Kidney (tissue), 14 donors: ENCODE data around the gene GRK2. TPM values are rescaled to one million over a fixed set of nuclear protein-coding genes. Genes with fewer than 3 reads are reported as not detected.

ENCODE experiments used
- DNase-seq, 5 donors: peaks; one replicate each; pipeline ENCODE4 v3.0.0-alpha.2; 2013 to 2020
- FAIRE-seq: peaks from 2 replicates; lab custom pipeline; 2012; peaks lifted over from hg19 to GRCh38; lab: Jason Lieb, UNC
- H3K27ac ChIP-seq, 2 donors: one replicate each; pipeline ENCODE4 v1.7.0; 2013; ENCODE audit warnings: low read depth in 2 of 2, low read length in 2 of 2, inconsistent platforms in 1 of 2
- H3K27me3 ChIP-seq: one replicate; pipeline ENCODE4 v1.7.1; 2013; ENCODE audit warnings: low read length, inconsistent platforms; ENCODE audit not compliant: control insufficient read depth, insufficient read depth
- H3K36me3 ChIP-seq, 3 donors: one replicate each; pipeline versions ENCODE4 v1.7.0 to v1.7.1; 2013; ENCODE audit warnings: low read length in 3 of 3, control low read depth in 1 of 3, inconsistent platforms in 1 of 3; ENCODE audit not compliant: insufficient read depth in 3 of 3, control insufficient read depth in 2 of 3
- H3K4me1 ChIP-seq, 3 donors: one replicate each; pipeline versions ENCODE4 v1.7.0 to v1.7.1; 2013; ENCODE audit warnings: low read length in 3 of 3, inconsistent platforms in 1 of 3, low read depth in 1 of 3; ENCODE audit not compliant: control insufficient read depth in 2 of 3, insufficient read depth in 2 of 3
- H3K4me3 ChIP-seq, 3 donors: one replicate each; pipeline versions ENCODE4 v1.7.0 to v1.8.1; 2013; ENCODE audit warnings: low read length in 3 of 3, control low read depth in 1 of 3, inconsistent platforms in 1 of 3
- H3K9ac ChIP-seq, 3 donors: one replicate each; pipeline versions ENCODE4 v1.7.0 to v1.7.1; 2013; ENCODE audit warnings: low read length in 3 of 3, control low read depth in 1 of 3, inconsistent platforms in 1 of 3
- H3K9me3 ChIP-seq, 3 donors: one replicate each; pipeline versions ENCODE4 v1.7.0 to v1.7.1; 2013; ENCODE audit warnings: low read length in 3 of 3, control low read depth in 1 of 3, inconsistent platforms in 1 of 3; ENCODE audit not compliant: control insufficient read depth in 2 of 3, insufficient read depth in 1 of 3
- intact Hi-C: fragments of 100-400 bp; cut with DNase I; formaldehyde crosslinking; loops from one replicate; pipeline ENCODE4 v1.11.1; 2022
- polyA plus RNA-seq: library from polyadenylated mRNA; stranded (reverse); fragments of 350-450 nt; fragmentation: Illumina TruSeq; extraction: RNeasy Lipid Tissue Mini Kit (QIAGEN cat#74804); gene quantifications from one replicate; pipeline ENCODE4 v1.2.3, GENCODE V29; 2014; ENCODE audit warnings: low read depth, low replicate concordance; ENCODE audit not compliant: insufficient read depth
- total RNA-seq: library from RNA; stranded (reverse); fragmentation: NEBNext Ultra II Directional; extraction: Animal tissue kit (Norgen Biotek cat#: 25700); gene quantifications from one replicate; pipeline ENCODE4 v1.2.1, GENCODE V29; 2021
- TF ChIP-seq, protein P1 (sequence below): IDR thresholded peaks from 3 replicates; pipeline ENCODE4 v1.5.1; 2012; ENCODE audit warnings: mild to moderate bottlenecking, moderate library complexity, borderline replicate concordance; ENCODE audit not compliant: insufficient read depth; ENCODE audit errors: extremely low read depth
- donor health status: control.
- donor health status: control.
- donor health status: control.
- donor health status: control.
- donor health status: control.
- donor health status: DM: yes; HTN: yes; CAD: no.
- donor health status: Normal renal cell carcinoma (clear cell type).

Gene GRK2
- total and polyA plus RNA-seq, 2 donors from 2014 or later: 28.2 to 80.8 TPM

DNA sequence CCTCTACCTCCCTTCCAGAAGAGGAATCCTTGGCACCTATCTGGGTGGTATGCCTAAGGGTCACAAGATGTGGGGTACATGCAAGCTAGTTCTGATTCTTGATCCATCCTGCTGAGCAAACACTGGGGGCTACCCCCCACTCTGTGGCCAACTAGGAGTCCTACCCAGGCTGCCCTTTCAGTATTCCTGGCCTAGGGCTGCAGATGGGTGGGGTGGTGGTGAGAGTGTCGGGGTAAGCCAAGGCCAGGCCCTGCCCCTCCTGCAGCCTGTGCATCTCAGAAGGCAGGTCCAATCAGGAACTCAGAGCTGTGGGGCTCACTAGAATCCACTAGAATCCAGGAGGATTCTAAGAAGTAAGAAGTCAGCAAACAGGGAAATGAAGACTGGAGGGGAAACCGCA, 47.9 kb downstream of the GRK2 start:
- Histone ChIP-seq H3K9me3 (no peaks in the 10 kb centered on the region), H3K27ac (no peak overlapping the region)
- intact Hi-C loops: no loop called here

DNA sequence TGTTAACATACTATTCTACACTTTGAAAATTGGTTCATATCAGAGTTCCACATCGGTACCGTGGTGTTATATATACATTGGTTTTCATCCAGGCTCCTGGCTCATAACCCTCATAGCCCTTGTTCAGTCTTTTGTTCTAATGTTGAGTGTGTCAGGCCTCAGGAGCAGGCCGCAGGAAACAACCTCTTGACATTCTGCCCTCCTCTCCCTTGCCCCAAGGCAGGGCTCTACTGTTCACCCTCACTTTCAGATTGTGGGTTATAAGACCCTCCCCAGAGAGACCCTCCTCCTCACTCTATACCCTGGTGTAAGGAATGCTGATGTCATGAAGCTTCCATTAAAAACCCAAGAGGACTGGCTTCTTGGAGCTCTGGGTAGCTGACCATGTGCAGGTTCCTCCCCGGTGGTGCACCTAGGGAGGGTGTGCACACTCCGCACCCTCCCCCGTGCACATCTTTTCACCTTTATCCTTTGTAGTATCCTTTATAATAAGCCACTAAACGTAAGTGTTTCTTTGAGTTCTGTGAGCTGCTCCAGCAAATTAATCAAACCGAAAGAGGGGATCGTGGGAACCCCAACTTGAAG, 49.1 kb downstream of the GRK2 start:
- Histone ChIP-seq H3K4me1 (peaks cover 0 to 6% (median 0%) of the 10 kb centered on the region in 3 donors), H3K27me3 (no peaks in the 10 kb centered on the region), H3K27ac (no peak overlapping the region), H3K9ac (no peak overlapping the region), H3K4me3 (no peak overlapping the region), H3K36me3 (no peaks in the 10 kb centered on the region), H3K9me3 (no peaks in the 10 kb centered on the region)
- TF ChIP-seq, protein P1, sequence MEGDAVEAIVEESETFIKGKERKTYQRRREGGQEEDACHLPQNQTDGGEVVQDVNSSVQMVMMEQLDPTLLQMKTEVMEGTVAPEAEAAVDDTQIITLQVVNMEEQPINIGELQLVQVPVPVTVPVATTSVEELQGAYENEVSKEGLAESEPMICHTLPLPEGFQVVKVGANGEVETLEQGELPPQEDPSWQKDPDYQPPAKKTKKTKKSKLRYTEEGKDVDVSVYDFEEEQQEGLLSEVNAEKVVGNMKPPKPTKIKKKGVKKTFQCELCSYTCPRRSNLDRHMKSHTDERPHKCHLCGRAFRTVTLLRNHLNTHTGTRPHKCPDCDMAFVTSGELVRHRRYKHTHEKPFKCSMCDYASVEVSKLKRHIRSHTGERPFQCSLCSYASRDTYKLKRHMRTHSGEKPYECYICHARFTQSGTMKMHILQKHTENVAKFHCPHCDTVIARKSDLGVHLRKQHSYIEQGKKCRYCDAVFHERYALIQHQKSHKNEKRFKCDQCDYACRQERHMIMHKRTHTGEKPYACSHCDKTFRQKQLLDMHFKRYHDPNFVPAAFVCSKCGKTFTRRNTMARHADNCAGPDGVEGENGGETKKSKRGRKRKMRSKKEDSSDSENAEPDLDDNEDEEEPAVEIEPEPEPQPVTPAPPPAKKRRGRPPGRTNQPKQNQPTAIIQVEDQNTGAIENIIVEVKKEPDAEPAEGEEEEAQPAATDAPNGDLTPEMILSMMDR: no peak
- no peak for DNase-seq
- no peak for FAIRE-seq
- intact Hi-C loops: loop anchor here (5.0 kb wide), 1 partner anchor 48 kb away; the partner anchor contains the start of gene GRK2

More for the DNA sequence above, 47.9 kb downstream of the GRK2 start:
- H3K9ac ChIP-seq: no peak overlapping the region
- no peaks in the 10 kb centered on the region for H3K36me3 ChIP-seq
- no peak overlapping the region for H3K4me3 ChIP-seq
- H3K4me1 ChIP-seq: peaks cover 0 to 6% (median 0%) of the 10 kb centered on the region in 3 donors
- H3K27me3 ChIP-seq: no peaks in the 10 kb centered on the region
- no peak for FAIRE-seq
- TF ChIP-seq, protein P1: no peak
- no peak for DNase-seq

DNA sequence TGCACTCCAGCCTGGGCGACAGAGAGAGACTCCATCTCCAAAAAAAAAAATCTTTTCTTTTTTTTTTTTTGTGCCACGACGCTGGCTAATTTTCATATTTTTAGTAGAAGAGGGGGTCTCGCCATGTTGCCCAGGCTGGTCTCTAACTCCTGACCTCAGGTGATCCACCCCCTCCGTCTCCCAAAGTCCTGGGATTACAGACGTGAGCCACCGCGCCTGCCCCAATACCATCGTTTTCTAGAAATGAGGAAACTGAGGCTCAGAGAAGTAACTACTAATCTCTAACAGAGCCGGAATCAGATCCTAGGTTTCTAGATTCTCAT, 50.6 kb downstream of the GRK2 start:
- Histone ChIP-seq H3K4me3 (peak overlapping the region; percentile 85 to 91 (median 90)), H3K9me3 (no peaks in the 10 kb centered on the region), H3K36me3 (no peaks in the 10 kb centered on the region), H3K27me3 (no peaks in the 10 kb centered on the region), H3K4me1 (peaks cover 0 to 6% (median 0%) of the 10 kb centered on the region in 3 donors), H3K9ac (peak overlapping the region; percentile 68 to 87 (median 78)), H3K27ac (peak overlapping the region; percentile 91 to 96)
- TF ChIP-seq, protein P1: no peak
- intact Hi-C loops: loop anchor here (5.0 kb wide), 1 partner anchor 50 kb away; the partner anchor contains the start of gene GRK2
- FAIRE-seq (no peak), DNase-seq (no peak)
